HEK293 (cell line): ENCODE measurements around the gene SYNPR.

Experiments used
- CTCF ChIP-seq: fragments of 450-650 bp; formaldehyde crosslinking; IDR thresholded peaks from 2 replicates; pipeline ENCODE4 v1.5.1; 2016; ENCODE audit warnings: missing biosample characterization, missing genetic modification characterization
- MEIS1 ChIP-seq: sonication (generic); formaldehyde crosslinking; IDR thresholded peaks from 2 replicates; pipeline ENCODE4 v1.8.1; 2022; ENCODE audit warnings: missing genetic modification reagents, mild to moderate bottlenecking, borderline replicate concordance
- MZF1 ChIP-seq: fragments of 450-650 bp; formaldehyde crosslinking; IDR thresholded peaks from 2 replicates; pipeline ENCODE4 v1.5.1; 2017; ENCODE audit warnings: missing biosample characterization, missing genetic modification characterization, borderline replicate concordance
- PBX3 ChIP-seq: sonication (generic); formaldehyde crosslinking; IDR thresholded peaks from 2 replicates; pipeline ENCODE4 v1.8.1; 2022; ENCODE audit warnings: mild to moderate bottlenecking, moderate library complexity, missing genetic modification reagents
- ZBTB26 ChIP-seq: fragments of 450-650 bp; formaldehyde crosslinking; optimal IDR thresholded peaks from 2 replicates; pipeline ENCODE3; 2016; ENCODE audit warnings: missing biosample characterization, mild to moderate bottlenecking, missing genetic modification characterization
- ZFP69B ChIP-seq: fragments of 450-650 bp; formaldehyde crosslinking; IDR thresholded peaks from 2 replicates; pipeline ENCODE4 v1.5.1; 2016; ENCODE audit warnings: missing biosample characterization, missing genetic modification characterization
- ZNF133 ChIP-seq: fragments of 450-650 bp; formaldehyde crosslinking; IDR thresholded peaks from 2 replicates; pipeline ENCODE4 v1.5.1; 2016; ENCODE audit warnings: missing biosample characterization, missing genetic modification characterization
- ZNF514 ChIP-seq: fragments of 450-650 bp; formaldehyde crosslinking; IDR thresholded peaks from 2 replicates; pipeline ENCODE4 v1.5.1; 2016; ENCODE audit warnings: missing biosample characterization, missing genetic modification characterization

DNA sequence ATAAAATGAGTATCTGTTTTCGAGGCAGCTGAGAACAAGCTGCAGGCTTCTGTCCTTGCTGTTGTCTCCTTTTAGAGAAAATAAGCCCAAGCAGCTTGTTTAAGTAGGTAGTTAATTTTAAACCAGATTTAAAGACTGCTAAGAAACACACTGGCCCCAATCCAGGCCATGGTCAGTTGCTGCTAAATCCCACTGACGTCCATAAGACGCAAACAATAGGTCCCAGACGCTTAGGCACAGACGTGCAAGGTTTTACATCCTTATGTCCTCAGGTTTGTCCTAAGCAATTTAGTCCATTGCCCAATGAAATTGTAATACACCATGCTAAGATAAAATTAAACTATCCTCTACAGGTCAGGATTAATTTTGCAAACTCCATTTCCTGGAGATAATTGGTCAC is 254.4 kb downstream of the SYNPR start:
- TF ChIP-seq CTCF: no peak
- TF ChIP-seq ZFP69B (tag by site-specific recombination): no peak
- TF ChIP-seq ZNF133: no peak
- TF ChIP-seq PBX3: no peak
- no peak for TF ChIP-seq ZNF514
- TF ChIP-seq ZBTB26 (tag by site-specific recombination): no peak
- TF ChIP-seq MEIS1 (CRISPR knock-in tag): no peak
- TF ChIP-seq MZF1 (tag by site-specific recombination): no peak
